ENCODE results near the gene PLCB3.

DNA sequence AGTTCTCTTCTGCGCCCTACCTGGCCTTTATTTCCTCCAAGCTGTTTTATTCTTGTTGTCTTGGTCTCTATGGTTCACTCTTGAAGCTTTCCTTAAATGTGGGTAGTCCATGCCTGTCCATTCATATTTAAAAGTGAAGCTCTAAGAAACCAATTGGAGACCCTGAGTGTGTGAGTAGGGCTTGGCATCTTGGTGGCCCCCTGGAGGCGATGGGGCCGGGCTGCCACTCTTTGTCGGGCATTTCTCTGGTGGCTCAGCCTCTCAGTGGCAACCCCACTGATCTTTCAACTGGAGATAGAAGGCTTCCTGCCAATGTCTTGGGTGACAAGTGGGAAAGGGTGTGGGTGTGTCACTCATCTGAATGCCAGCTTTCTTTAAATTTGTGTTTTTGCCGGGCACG, 34.5 kb upstream of the PLCB3 start:
- TF ChIP-seq, protein P1, sequence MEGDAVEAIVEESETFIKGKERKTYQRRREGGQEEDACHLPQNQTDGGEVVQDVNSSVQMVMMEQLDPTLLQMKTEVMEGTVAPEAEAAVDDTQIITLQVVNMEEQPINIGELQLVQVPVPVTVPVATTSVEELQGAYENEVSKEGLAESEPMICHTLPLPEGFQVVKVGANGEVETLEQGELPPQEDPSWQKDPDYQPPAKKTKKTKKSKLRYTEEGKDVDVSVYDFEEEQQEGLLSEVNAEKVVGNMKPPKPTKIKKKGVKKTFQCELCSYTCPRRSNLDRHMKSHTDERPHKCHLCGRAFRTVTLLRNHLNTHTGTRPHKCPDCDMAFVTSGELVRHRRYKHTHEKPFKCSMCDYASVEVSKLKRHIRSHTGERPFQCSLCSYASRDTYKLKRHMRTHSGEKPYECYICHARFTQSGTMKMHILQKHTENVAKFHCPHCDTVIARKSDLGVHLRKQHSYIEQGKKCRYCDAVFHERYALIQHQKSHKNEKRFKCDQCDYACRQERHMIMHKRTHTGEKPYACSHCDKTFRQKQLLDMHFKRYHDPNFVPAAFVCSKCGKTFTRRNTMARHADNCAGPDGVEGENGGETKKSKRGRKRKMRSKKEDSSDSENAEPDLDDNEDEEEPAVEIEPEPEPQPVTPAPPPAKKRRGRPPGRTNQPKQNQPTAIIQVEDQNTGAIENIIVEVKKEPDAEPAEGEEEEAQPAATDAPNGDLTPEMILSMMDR (IDR thresholded peaks at IDR 0.05), result no peak
- TF ChIP-seq, protein P2, sequence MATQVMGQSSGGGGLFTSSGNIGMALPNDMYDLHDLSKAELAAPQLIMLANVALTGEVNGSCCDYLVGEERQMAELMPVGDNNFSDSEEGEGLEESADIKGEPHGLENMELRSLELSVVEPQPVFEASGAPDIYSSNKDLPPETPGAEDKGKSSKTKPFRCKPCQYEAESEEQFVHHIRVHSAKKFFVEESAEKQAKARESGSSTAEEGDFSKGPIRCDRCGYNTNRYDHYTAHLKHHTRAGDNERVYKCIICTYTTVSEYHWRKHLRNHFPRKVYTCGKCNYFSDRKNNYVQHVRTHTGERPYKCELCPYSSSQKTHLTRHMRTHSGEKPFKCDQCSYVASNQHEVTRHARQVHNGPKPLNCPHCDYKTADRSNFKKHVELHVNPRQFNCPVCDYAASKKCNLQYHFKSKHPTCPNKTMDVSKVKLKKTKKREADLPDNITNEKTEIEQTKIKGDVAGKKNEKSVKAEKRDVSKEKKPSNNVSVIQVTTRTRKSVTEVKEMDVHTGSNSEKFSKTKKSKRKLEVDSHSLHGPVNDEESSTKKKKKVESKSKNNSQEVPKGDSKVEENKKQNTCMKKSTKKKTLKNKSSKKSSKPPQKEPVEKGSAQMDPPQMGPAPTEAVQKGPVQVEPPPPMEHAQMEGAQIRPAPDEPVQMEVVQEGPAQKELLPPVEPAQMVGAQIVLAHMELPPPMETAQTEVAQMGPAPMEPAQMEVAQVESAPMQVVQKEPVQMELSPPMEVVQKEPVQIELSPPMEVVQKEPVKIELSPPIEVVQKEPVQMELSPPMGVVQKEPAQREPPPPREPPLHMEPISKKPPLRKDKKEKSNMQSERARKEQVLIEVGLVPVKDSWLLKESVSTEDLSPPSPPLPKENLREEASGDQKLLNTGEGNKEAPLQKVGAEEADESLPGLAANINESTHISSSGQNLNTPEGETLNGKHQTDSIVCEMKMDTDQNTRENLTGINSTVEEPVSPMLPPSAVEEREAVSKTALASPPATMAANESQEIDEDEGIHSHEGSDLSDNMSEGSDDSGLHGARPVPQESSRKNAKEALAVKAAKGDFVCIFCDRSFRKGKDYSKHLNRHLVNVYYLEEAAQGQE (IDR thresholded peaks at IDR 0.05; ENCODE audit: insufficient read depth in 1 of 2, low read depth in 2 of 2, low read length in 1 of 2), result no peak
- no peak for TF ChIP-seq POLR2AphosphoS5 (IDR thresholded peaks at IDR 0.05; ENCODE audit: low read depth, low read length)

Data from Panc1 (cell line).